ENCODE results near the gene ARHGAP44. TPM values are rescaled to one million over a fixed set of nuclear protein-coding genes. Genes with fewer than 3 reads are reported as not detected.

Gene ARHGAP44
- total and polyA plus RNA-seq, 2 donors (not counting 3 experiments of a cell fraction or from before 2014, with no cell fraction given) = 0.11 to 0.42 TPM

DNA sequence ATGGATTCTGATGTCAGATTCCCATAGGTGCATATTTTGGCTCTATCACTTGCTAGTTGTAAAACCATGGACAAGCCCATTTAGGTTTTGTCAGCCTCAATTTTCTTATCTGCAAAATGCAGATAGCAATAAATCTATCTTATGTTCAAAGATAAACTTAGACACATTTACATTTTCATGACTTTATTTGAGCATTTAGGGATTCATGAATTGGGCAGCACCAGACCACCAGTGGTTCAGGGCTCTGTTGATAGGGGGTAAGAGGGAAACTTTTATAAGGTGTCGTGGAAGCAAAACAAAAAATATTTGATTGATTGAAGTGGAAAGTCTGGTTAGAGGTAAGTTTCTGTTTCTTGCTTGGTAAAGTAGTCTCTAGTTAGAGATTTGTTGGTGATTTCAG is 17.3 kb downstream of the ARHGAP44 start:
- no peak overlapping the region for H3K9ac ChIP-seq (replicated peaks; ENCODE audit: extremely low read depth, insufficient read depth, low read length)
- ChIA-PET POLR2A (no interaction called here), CTCF (no interaction called here)
- dilution Hi-C loops (cut with MboI; ENCODE audit: extremely low pct_ligation_motif_present, low sequenced_read_pairs) (no loop called here), intact Hi-C loops (cut with micrococcal nuclease) (no loop called here)
- H3K9me1 ChIP-seq (replicated peaks; ENCODE audit: control insufficient read depth, extremely low read depth, insufficient read depth, low read length) = no peaks in the 10 kb centered on the region
- H3K9me3 ChIP-seq (replicated peaks; ENCODE audit: control insufficient read depth, insufficient read depth, low read length) = no peaks in the 10 kb centered on the region
- H4K20me1 ChIP-seq (replicated peaks; ENCODE audit: control insufficient read depth, extremely low read depth, insufficient read depth, low read length) = no peaks in the 10 kb centered on the region
- TF ChIP-seq FOS (IDR thresholded peaks at IDR 0.05; ENCODE audit: borderline replicate concordance, insufficient read depth, low read length) (no peak), MYC (IDR thresholded peaks at IDR 0.05; ENCODE audit: low read depth, low read length) (no peak), GATA2 (IDR thresholded peaks at IDR 0.05; ENCODE audit: insufficient read depth, insufficient read length, low read depth, low read length) (no peak), POLR2AphosphoS5 (IDR thresholded peaks at IDR 0.05; ENCODE audit: insufficient read depth, low read depth, low read length) (no peak), EZH2 (IDR thresholded peaks at IDR 0.05; ENCODE audit: borderline replicate concordance, low read depth, low read length, severe bottlenecking) (no peak), JUN (IDR thresholded peaks at IDR 0.05; ENCODE audit: borderline replicate concordance, insufficient read depth, insufficient read length, low read depth) (no peak), POLR2A (IDR thresholded peaks at IDR 0.05; ENCODE audit: low read depth, low read length) (no peak)
- TF ChIP-seq, protein P1, sequence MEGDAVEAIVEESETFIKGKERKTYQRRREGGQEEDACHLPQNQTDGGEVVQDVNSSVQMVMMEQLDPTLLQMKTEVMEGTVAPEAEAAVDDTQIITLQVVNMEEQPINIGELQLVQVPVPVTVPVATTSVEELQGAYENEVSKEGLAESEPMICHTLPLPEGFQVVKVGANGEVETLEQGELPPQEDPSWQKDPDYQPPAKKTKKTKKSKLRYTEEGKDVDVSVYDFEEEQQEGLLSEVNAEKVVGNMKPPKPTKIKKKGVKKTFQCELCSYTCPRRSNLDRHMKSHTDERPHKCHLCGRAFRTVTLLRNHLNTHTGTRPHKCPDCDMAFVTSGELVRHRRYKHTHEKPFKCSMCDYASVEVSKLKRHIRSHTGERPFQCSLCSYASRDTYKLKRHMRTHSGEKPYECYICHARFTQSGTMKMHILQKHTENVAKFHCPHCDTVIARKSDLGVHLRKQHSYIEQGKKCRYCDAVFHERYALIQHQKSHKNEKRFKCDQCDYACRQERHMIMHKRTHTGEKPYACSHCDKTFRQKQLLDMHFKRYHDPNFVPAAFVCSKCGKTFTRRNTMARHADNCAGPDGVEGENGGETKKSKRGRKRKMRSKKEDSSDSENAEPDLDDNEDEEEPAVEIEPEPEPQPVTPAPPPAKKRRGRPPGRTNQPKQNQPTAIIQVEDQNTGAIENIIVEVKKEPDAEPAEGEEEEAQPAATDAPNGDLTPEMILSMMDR (IDR thresholded peaks at IDR 0.05; ENCODE audit: extremely low read depth in 1 of 2, insufficient read depth in 1 of 2, low read depth in 1 of 2, low read length in 2 of 2) = no peak
- TF ChIP-seq, protein P2, sequence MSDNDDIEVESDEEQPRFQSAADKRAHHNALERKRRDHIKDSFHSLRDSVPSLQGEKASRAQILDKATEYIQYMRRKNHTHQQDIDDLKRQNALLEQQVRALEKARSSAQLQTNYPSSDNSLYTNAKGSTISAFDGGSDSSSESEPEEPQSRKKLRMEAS (IDR thresholded peaks at IDR 0.05; ENCODE audit: insufficient read depth, insufficient read length) = no peak
- no peak overlapping the region for H3K27ac ChIP-seq (ENCODE audit: insufficient read depth, low read depth, low read length)
- no peak overlapping the region for H3K4me3 ChIP-seq (replicated peaks in 1 of 3; ENCODE audit: insufficient read depth in 1 of 3, low read depth in 1 of 3, low read length in 3 of 3)
- H3K27me3 ChIP-seq (ENCODE audit: control insufficient read depth in 2 of 2, insufficient read depth in 2 of 2, low read length in 2 of 2) = no peaks in the 10 kb centered on the region
- no peak overlapping the region for H3K4me2 ChIP-seq (ENCODE audit: insufficient read depth, low read length)
- H3K4me1 ChIP-seq (ENCODE audit: control insufficient read depth, extremely low read depth, insufficient read depth, low read length) = no peaks in the 10 kb centered on the region
- DNase-seq (ENCODE audit: low read depth, low spot score) = no peak
- no peaks in the 10 kb centered on the region for H3K36me3 ChIP-seq (ENCODE audit: control insufficient read depth in 2 of 2, extremely low read depth in 1 of 2, insufficient read depth in 2 of 2, low read length in 2 of 2)
- H2AFZ ChIP-seq (ENCODE audit: low read depth, low read length) = no peak overlapping the region
- no peak for FAIRE-seq
- no peaks in the 10 kb centered on the region for H3K79me2 ChIP-seq (ENCODE audit: control insufficient read depth, insufficient read depth, low read length)
- BruUV-seq (replicated peaks) = no TSS peak

Measured in endothelial cell of umbilical vein (primary cell).